NCI-H1105 treated with DMSO at 0.1 percent for 48 hours (cell line): ENCODE data around the gene DGLUCY.
"Not testable (repeated sequence)": the region's sequence is repeated elsewhere in the genome, so short reads cannot be mapped to it uniquely, and the experiment has no call there.

Source experiments
- DNase-seq: peaks from one replicate; lab custom pipeline; 2025; lab: John Stamatoyannopoulos, UW

The DGLUCY gene

DNA sequence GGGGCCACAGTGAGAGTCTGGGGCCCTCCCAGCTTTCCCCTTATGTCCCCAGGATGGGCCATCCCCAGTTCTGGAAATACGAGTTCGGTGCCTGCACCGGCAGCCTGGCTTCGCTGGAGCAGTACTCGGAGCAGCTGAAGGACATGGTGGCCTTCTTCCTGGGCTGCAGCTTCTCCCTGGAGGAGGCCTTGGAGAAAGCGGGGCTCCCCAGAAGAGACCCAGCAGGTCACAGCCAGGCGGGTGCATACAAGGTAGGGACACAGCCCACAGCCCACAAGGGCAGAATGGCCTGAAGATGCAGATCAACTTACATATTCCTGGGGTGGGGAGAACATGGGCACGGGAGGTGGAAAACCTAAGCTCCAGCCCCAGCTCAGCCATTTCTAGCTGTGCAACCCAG, 56.1 kb downstream of the DGLUCY start:
- no peak for DNase-seq

DNA sequence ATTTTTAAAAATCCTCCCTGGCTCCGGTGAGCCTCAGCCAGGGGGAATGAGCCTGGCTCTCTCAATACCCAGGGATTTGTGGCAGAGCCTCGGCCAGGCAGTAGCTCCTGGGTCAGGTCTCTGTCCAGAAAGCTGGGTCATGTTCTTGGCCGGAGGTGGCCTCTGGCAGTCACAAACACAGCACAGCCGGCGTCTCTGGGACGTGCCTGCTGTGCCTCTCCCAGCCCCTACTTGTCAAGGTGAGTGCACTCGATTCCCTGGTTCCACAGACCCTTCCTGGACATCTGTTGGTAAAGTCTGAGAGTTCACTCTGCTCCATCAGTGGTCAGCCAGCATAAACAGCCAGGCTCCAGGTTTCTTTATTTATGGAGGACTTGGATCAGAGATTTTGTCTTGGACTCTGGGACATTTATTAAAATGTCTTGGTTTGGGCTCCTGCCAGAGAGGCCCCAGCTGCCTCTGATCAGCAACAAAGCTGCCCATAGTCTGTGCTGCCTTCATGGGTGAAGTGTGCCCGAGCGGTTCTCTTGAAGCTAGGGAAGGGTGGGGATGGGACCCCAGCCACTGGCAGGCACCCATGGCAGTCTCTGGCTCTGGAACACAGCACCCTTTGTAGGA, 56.7 kb downstream of the DGLUCY start:
- DNase-seq: no peak

DNA sequence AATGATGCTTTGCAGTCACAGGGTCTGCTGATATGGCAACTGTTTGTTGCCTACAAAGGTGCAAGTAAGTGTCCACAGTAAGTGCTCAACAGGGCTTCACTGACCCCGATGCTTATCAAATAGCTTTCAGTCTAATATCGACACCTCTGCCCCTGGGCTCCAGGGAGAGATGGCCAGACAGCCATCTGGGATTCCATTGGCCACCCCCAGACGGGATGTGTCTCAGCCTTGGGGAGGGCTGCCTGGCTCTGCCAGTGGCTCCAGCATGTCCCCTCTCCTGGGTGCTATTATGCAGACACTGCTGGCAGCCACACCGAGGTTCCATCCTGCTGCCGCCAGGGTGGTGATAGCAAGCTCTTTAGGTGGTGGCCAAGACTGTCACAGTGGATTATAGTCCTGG, 57.4 kb downstream of the DGLUCY start:
- no peak for DNase-seq

DNA sequence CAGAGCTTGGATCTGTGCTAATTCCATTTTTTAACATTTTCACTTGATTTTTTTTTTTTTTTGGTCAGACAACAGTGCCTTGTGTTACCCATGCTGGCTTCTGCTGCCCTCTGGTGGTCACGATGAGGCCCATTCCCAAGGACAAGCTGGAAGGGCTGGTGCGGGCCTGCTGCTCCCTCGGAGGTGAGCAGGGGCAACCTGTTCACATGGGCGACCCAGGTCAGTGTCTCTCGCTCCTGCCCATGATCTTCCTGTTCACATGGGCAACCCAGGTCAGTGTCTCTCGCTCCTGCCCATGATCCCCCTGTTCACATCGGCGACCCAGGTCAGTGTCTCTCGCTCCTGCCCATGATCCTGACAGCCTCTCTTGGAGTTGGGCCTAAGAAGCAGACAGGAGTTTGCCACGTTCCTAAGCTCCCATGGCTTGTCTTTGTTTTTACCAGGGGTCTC, 59.4 kb downstream of the DGLUCY start:
- DNase-seq: peak; percentile 68

DNA sequence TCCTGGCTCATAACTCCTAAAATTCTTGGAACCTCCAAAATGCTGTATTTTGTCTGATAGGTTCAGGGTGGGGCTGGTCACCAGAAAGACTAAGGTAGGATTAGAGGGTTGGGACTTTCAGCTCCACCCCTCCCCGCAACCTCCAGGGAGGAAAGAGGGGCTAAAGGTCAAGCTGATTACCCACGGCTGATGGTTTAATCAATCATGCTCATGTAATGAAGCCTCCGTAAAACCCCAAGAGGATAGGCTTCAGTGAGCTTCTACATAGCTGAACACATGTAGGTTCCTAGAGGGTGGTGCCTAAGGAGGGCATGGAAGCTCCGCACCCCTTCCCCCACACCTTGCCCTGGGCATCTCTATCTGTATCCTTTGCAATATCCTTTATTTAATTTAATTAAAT, 60.0 kb downstream of the DGLUCY start:
- no peak for DNase-seq

DNA sequence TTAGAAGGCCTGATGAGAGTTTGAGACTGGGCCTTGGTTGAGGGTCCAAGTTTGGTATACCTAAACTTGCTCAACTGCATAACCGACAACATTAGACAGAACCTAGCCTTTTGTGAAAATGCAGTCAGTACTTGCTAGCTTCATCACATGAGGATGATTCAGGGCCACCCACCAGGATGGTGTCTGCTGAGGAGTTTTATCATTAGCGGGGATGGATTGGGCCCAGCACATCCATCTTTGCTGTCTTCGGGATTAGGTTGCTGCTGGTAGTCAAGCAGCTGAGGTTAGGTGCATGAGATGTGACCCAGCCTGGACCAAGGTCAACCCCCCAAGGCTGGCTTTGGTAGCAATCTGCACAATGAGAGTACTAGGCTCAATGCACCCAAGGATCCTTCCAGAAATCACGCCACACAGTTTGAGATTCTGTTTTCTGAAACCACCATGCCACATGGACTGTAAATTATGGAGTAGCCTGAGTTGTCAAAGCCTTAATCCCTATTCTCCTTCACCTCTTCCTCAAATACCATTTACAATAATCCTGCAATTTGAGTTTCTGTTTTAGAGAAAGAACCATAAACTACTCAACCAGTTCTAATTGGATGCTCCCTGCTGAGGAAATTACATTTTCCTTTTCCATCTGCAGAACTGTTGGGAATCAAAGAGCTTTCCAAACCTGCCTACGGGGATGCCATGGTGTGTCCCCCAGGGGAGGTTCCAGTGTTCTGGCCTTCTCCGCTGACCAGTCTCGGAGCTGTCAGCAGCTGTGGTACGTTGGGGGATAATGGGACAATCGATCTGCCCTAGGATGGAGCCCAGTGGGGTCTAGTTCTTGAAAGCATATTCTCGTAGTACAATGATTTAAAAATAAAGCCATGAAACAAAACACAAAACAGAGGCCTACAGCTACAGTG, 61.7 kb downstream of the DGLUCY start:
- DNase-seq: no peak

DNA sequence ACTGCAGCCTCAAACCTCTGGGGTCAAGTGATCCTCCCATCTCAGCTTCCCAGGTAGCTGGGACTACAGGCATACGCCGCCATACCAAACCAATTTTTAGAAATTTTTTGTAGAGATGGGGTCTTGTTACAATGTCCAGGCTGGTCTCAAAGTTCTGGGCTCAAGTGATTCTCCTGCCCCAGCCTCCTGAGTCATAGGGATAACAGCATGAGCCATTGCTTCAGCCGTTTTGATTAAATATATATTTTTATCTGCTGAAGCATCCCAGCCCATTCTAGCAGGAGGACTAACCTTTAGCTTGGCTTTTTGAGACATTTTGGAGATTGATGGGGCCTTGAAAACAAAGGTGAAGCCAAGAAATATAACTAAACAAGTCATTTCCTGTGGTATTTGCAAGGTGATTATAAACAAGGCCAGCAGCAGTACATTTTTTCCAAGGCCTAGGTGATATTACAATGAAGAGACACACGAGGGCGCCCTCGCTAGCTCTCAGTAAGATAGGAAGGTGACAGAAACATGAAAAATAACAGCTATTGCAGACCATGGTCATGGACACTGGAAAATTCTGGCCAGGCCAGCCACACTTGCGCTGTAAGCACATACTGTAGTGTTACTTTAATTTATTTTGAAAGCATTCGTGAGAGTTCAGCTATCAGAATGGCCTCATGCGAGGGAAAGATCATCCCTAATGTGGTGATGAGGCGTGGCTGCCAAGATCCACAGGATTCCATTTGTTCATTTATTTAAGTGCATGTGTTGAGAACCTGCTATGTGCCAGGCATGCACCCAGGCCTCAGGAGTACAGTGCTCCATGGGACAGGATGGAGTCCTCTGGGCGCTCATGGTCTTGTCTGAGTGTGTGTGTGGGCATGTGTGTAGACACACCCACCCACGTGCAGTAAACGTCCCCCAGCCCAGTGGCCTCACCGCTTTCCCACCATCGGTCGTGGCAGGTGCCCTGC, 63.5 kb downstream of the DGLUCY start:
- DNase-seq: peak; percentile 77

DNA sequence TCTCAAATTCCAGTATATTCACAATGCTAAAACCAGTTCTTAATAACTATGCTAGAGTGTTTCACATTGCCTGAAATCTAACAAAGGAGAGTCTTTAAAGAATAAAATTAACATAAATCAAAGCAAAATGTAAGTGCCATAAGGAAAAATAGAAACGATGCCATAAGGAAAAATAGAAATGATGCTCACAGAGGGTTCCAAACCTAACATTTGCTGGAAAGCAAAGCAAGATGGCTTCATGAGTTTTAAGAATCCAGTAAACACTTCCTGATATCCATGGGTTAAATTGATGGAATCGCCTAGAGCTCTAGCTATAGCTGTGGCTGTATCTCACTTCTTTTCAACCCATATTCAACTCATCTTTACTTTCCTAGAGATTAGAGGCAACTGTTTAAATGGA, 66.7 kb downstream of the DGLUCY start:
- no peak for DNase-seq

DNA sequence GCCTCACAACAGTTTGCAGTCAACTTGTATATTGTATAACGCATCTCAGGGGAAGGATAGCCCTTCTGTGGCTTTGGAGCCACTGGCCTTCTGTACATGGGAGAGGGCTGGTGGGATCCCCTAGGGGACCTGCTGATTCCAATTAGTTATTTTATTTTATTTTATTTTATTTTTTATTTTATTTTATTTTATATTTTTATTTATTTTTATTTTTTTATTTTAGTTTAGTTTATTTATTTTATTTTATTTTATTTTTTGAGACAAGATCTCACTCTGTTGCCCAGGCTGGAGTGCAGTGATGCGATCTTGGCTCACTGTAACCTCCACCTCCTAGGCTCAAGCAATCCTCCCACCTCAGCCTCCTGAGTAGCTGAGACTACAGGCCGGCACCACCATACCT, 68.9 kb downstream of the DGLUCY start:
- DNase-seq: not testable (repeated sequence)

DNA sequence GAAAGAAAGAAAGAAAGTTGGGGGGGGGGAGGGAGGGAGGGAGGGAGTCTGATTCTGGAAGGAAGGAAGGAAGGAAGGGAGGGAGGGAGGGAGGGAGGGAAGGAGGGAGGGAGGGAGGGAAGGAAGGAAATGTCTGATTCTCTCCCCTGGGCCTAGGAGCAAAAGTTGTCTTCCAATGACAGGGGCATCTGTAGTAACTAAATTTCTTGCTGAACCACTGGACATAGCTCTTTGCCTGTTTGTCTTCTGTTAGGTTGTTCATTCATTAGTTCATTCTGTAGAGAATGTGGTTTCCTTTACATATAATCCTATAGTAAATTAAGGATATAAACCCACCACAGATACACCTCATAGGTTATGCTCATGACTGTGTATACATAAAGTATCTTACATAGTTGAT, 70.7 kb downstream of the DGLUCY start:
- DNase-seq: no peak

DNA sequence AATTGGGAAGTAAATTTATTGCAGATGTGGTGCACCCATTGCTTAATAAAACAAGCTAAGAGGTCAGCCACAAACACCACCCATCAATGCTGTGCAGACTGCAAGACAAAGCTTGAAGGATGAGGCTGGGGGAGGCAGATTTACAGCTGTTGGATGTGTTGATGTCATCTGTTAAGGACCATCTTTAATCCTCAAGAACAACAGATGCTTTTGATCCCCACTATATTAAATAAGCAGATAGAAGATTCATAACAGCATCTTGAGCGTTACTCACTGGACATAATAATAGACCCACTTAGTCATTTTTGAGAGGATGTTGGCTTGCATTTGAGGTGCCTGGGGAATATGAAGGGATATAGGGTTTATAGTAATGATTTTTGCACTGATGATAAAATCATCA, 71.8 kb downstream of the DGLUCY start:
- no peak for DNase-seq

DNA sequence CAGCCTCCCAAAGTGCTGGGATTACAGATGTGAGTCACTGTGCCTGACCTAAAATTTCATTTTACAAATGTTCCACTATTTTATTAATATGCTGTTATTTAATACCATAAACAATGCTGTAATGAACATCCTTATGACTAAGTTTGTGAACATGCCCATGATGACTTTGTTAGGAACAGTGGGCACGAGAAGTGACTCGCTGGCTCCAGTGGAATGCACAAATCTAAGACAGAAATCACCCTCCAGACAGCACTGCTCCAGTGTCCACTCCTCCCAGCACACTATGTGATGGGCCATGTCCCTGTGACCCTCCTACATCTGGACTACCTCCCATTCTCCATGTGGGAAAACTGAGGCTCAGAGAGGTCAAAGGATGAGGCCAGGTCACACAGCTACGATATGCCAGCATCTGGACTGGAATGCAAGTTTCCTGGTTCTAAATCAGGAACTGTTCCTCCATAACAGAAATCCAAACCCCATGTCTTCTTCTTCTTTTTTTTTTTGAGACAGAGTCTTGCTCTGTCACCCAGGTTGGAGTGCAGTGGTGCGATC, 72.7 kb downstream of the DGLUCY start:
- no peak for DNase-seq

DNA sequence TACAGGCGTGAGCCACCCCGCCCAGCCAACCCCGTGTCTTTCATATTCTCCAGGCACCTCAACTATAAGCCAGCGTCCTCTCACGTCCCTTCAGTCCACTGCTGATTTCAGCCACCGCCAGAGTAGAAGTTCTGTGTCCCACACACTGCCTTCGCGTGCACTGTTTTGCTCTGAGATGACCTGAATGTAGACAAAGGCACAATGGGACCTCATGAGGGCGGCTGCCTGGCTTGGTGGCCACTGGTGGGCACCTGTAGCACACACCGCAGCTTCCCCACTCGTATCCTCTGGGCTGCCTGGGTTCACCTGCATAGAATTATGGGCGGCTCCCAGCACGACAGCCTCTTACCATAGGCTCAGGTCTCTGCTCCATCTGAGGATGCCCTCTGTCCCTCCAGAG, 73.4 kb downstream of the DGLUCY start:
- DNase-seq: no peak

DNA sequence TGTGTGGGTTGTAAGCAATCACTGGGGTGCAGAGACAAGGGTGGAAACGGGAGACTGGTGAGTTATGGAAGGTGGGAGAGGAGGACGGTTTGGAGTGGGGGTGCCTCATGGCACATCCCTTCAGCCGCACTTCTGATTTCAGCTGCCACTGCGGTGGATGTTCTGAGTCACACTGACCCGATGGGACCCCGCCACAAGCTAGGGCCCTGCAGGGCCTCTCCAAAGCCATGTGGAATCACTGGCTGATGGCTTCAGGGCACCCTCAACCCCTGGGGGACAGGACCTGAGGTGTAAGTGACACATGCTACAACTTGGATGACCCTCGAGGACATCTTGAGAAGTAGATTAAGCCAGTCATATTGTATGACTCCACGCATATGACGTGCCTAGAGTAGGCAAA, 77.0 kb downstream of the DGLUCY start:
- no peak for DNase-seq

DNA sequence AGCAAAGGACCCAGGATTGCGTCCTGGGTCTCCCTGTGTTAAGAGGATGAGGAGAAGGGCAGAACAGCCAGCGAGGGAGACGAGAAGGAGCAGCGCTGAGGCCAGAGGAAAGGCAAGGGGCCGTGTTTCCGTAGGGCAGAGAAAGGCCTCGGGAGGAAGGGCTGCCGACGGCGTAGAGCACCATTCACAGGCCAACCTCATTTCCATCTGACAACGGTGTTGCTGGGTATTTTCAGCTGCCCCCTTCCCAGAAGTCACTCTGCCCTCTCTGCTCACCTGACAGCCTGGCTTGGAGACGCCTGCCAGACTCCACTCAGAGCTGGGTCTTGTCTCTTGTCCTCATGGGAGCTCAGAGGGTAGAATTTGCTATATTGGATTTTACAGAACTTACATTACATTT, 79.2 kb downstream of the DGLUCY start:
- no peak for DNase-seq

DNA sequence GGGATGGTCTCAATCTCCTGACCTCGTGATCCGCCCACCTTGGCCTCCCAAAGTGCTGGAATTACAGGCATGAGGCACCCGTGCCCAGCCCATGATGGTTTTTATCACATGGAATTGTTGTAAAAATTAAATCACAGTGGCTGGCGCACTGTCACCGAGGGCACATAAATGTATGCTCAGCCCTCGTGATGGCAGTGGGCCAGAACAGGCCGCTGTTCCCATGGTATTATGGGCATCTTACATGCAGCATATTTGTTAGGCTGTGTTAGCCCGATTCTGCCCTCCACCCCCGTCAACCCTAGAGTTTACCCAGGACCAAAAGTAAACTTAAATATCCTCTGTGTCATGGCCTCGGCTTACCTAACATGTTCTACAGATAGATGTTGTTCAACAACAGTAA, 82.0 kb downstream of the DGLUCY start:
- DNase-seq: no peak

DNA sequence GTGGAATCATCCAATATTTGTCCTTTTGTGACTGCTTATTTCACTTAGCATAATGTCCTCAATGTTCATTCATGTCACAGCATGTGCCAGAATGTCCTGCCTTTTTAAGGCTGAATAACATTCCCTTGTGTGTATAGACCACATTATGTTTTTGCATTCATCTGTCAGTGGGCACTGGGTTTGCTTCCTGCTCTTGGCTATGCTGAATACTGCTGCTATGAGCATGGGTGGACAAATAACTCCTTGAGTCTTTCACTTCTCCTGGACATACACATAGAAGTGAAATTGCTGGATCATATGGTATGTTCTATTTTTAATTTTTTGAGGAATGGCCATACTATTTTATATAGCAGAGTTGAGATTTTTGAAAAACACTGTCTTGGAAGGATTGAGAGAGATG, 83.8 kb downstream of the DGLUCY start:
- no peak for DNase-seq

DNA sequence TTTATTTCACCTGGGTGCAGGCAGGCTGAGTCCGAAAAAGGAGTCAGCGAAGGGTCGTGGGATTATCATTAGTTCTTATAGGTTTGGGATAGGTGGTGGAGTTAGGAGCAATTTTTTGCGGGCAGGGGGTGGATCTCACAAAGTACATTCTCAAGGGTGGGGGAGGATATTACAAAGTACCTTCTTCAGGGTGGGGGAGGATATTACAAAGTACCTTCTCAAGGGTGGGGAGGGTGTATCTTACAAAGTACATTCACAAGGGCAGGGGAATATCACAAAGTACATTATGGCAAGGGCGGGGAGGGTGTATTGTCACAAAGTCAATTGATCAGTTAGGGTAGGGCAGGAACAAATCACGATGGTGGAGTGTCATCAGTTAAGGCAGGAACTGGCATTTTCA, 86.9 kb downstream of the DGLUCY start:
- not testable (repeated sequence) for DNase-seq

DNA sequence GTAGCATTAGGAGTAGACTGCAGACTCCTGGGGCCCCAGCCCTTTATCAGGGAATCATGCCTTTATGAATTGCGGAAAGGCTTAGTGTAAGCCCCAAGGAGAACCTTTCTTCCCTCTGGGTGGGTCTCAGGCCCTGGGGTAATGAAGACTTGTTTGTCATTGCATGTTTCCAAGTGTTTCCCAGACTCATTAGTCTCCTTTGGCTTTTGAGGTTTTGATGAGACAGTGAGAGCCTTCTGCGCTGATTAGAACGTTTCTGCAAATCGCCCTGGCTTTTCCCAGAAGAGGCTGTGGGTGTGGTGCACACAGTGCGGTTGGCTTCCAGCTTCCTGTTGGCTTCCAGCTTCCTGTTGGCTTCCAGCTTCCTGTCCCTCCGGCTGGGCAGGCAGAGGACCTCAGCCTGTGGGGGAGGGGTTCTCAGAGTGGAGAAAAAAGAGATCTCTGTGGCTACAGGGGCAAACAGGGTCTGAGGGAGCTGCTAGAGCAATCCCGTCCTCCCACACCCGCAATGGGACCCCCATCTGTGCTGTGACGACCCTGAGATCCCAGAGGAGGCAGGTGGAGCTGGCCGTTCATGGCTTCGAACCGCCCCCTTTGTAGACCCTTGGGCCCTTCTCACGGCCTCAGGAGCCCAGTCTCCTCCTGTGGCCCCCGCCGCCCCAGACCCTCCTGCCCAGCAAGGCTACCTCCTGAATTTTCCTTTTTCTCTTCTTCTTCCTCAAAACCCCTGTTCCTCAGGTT, 88.5 kb downstream of the DGLUCY start:
- no peak for DNase-seq

DNA sequence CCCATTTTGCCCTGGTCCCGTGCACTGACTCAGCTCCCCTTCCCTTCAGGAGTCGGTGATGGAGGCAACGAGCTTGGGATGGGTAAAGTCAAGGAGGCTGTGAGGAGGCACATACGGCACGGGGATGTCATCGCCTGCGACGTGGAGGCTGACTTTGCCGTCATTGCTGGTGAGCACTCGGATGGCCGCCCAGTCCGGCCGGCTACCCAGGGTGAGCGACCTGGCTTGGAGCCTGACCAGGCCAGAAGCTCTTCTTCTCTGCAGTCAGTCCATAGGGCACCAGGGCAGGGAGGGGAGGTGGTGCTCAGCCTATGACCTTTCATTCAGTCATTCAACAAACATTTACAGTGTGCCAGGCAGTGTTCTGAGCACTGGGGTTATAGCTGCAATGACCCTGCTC, 90.8 kb downstream of the DGLUCY start:
- no peak for DNase-seq

DNA sequence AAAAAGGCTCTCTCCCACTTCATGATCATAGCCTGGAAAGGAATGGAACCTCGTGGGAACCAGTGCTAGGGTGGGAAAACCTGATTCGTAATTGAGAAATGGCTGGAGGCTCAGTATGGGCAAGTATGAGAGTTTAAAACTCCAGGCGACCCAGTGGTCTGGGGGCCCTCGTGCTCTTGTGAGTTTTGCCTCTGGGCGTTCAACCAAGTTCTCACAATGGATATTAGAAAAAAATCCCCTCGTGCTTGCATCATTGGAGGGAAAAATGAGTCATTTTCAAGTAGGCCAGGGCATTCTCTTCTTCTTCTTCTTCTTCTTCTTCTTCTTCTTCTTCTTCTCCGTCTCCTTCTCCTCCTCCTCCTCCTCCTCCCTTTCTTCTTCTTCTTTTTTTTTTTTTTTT, 91.6 kb downstream of the DGLUCY start:
- no peak for DNase-seq
